Cardiac fibroblast (primary cell): ENCODE results near the gene PITPNM1.
A peak's percentile ranks its signal among the peaks of the same experiment; 100 is the strongest.

Experiments used
- DNase-seq, 2 donors: peaks; one replicate each; pipeline versions ENCODE4 v3.0.0 to v3.0.0-alpha.2; 2010; ENCODE audit warnings: low read depth in 2 of 2
- H3K4me3 ChIP-seq, 2 donors: replicated peaks in 1 of 2; 1 replicate in 1 of 2; 2 replicates in 1 of 2; pipeline ENCODE4 v1.5.1; 2011; ENCODE audit warnings: low read depth in 2 of 2, low read length in 2 of 2, mild to moderate bottlenecking in 2 of 2, moderate library complexity in 1 of 2
- CTCF ChIP-seq: IDR thresholded peaks from one replicate; pipeline ENCODE4 v1.5.1; 2011; ENCODE audit warnings: low read depth, mild to moderate bottlenecking, low read length, inconsistent platforms

Gene PITPNM1

GRCh38 chr11:67507242-67507863 lies 2.2 kb upstream of the PITPNM1 start:
- H3K4me3 ChIP-seq, result peak overlapping the region; percentile 73 to 91
- no peak for DNase-seq
- no peak for TF ChIP-seq CTCF

- no peak overlapping the region for H3K4me3 ChIP-seq
- DNase-seq, result no peak
- TF ChIP-seq CTCF, result no peak
These were observed 1.4 kb upstream of the PITPNM1 start for GRCh38 chr11:67506426-67507051.

- TF ChIP-seq CTCF, result peak; percentile 99
- peak overlapping the region; percentile 19 to 78 for H3K4me3 ChIP-seq
- peak; percentile 91 to 94 for DNase-seq
These were observed 638 bp upstream of the PITPNM1 start for GRCh38 chr11:67505605-67506396.

- no peak for TF ChIP-seq CTCF
- peak overlapping the region; percentile 78 to 83 for H3K4me3 ChIP-seq
- DNase-seq, result peak; percentile 22 to 58
These were observed 886 bp downstream of the PITPNM1 start for GRCh38 chr11:67504005-67504949.

GRCh38 chr11:67503119-67504004 lies 1.8 kb downstream of the PITPNM1 start:
- peak overlapping the region; percentile 36 to 78 for H3K4me3 ChIP-seq
- no peak for TF ChIP-seq CTCF
- DNase-seq, result no peak
